GM12875 (cell line): Measurements from ENCODE around the gene NGF.

Experiments
- H3K4me3 ChIP-seq: one replicate; pipeline ENCODE4 v1.5.1; 2011; ENCODE audit warnings: low read depth, low read length, control low read depth
- CTCF ChIP-seq: IDR thresholded peaks from 2 replicates; pipeline ENCODE4 v1.5.1; 2011; ENCODE audit warnings: low read depth, mild to moderate bottlenecking, control low read depth, inconsistent platforms, low read length, moderate library complexity, borderline replicate concordance; ENCODE audit not compliant: insufficient read depth

The NGF gene

GRCh38 chr1:115293006-115293405 lies 45.0 kb downstream of the NGF start:
- TF ChIP-seq CTCF, result no peak
- H3K4me3 ChIP-seq, result no peak overlapping the region

GRCh38 chr1:115291741-115292140 lies 46.3 kb downstream of the NGF start:
- no peak overlapping the region for H3K4me3 ChIP-seq
- TF ChIP-seq CTCF, result no peak

- TF ChIP-seq CTCF, result no peak
- no peak overlapping the region for H3K4me3 ChIP-seq
These were observed 48.1 kb downstream of the NGF start for GRCh38 chr1:115289940-115290339.

- TF ChIP-seq CTCF, result no peak
- no peak overlapping the region for H3K4me3 ChIP-seq
These were observed 49.4 kb downstream of the NGF start for GRCh38 chr1:115288591-115289198.

DNA sequence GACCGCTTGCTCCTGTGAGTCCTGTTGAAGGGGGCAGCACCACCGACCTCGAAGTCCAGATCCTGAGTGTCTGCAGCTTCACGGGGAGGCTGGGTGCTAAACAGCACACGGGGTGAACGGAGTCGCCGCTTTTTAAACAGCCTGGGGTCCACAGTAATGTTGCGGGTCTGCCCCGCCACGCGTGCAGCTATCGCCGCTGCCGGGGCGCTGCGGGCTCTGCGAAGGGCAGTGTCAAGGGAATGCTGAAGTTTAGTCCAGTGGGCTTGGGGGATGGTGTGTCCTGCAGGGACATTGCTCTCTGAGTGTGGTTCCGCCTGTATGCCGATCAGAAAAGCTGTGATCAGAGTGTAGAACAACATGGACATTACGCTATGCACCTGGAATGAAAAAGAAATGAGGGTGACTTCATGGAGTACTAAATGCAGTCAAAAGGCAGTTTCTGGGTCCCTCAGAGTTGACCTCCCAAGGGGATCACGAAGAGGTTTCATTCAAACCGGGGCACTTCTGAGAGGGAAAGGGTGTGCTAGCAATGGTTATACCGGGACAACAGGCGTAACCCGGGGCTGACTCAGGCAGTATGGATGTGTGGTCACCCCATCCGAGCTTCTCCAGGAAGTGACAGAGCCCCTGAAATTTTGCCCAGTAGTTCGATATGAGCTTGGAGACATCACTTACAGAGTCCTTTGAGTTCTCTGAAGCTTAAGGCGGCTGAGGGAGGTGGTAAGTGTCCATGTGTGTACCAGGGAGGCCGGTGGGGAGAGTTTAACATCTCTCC lies 51.4 kb downstream of the NGF start:
- H3K4me3 ChIP-seq, result no peak overlapping the region
- TF ChIP-seq CTCF, result no peak

DNA sequence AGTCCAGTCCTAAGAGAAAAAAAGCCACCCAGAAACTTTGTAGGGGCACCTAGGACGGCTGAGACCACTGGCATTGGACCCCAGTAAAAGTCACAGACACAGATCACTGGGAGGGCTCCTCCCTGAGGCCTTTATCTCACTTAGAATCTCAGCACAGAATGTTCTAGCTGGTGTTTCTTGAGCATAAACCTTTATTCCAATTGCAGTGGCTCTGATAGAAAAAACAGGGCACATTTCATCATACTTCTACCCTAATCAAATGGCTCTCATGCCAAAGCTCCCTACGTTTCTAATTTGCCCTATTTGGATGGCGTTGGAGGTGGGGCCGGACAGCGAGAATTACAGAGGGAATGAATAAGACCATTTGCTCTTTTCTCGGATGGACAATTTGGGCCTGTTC lies 53.8 kb downstream of the NGF start:
- no peak for TF ChIP-seq CTCF
- no peak overlapping the region for H3K4me3 ChIP-seq

DNA sequence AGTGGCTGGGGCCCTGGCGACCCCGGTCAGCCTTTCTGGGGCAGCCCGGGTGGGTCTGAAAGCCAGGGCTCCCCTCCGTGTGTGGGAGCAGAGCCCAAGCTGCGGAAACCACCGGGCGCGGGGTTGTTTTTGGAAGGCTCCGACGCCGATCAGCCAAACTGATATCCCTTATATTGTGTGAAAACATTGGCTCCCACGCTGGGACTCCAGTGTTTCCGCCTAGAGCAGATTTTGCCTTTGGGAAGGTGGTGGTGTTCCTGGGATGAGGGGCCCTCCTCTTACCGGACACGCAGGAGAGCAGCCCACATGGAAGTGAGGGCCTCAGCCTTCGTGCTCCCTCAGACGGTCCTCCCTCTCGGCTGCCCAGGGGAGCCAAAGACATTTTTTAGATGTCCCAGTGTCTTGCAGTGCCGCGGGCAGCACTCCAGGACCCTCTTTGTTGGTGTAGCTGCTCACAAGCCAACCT lies 54.3 kb downstream of the NGF start:
- no peak for TF ChIP-seq CTCF

More for the DNA sequence above, 54.3 kb downstream of the NGF start:
- H3K4me3 ChIP-seq, result no peak overlapping the region
